Stimulated activated CD4-positive, alpha-beta T cell treated with anti-CD3 and anti-CD28 coated beads, Interleukin-1b, Interleukin-23, amount 100 ng/mL, for 4 hours (primary cell): Measurements from ENCODE around the gene TBX4.

Experiments
- DNase-seq, 2 donors: peaks; one replicate each; pipeline ENCODE4 v3.0.0-alpha.2; 2020; ENCODE audit warnings: low read depth in 2 of 2

The TBX4 gene

GRCh38 chr17:61454381-61455323 lies 2.4 kb downstream of the TBX4 start:
- no peak for DNase-seq

- no peak for DNase-seq
Observed at GRCh38 chr17:61455324-61456060, 3.3 kb downstream of the TBX4 start.

GRCh38 chr17:61456061-61456681 lies 3.9 kb downstream of the TBX4 start:
- DNase-seq = no peak

GRCh38 chr17:61456688-61457225 lies 4.5 kb downstream of the TBX4 start:
- no peak for DNase-seq

GRCh38 chr17:61457226-61457983 lies 5.2 kb downstream of the TBX4 start:
- DNase-seq = no peak

GRCh38 chr17:61458000-61458399 lies 5.8 kb downstream of the TBX4 start:
- DNase-seq = no peak

- no peak for DNase-seq
Observed at GRCh38 chr17:61458421-61459141, 6.4 kb downstream of the TBX4 start.

- DNase-seq = no peak
Observed at GRCh38 chr17:61459142-61459809, 7.1 kb downstream of the TBX4 start.

GRCh38 chr17:61459939-61460718 lies 7.9 kb downstream of the TBX4 start:
- no peak for DNase-seq

- no peak for DNase-seq
Observed at GRCh38 chr17:61460796-61461585, 8.8 kb downstream of the TBX4 start.

- DNase-seq = no peak
Observed at GRCh38 chr17:61461586-61461966, 9.4 kb downstream of the TBX4 start.

GRCh38 chr17:61461967-61462718 lies 9.9 kb downstream of the TBX4 start:
- no peak for DNase-seq

- DNase-seq = no peak
Observed at GRCh38 chr17:61462719-61463315, 10.6 kb downstream of the TBX4 start.

- no peak for DNase-seq
Observed at GRCh38 chr17:61463316-61464129, 11.3 kb downstream of the TBX4 start.

GRCh38 chr17:61464130-61464842 lies 12.1 kb downstream of the TBX4 start:
- no peak for DNase-seq

- DNase-seq = no peak
Observed at GRCh38 chr17:61464843-61465180, 12.6 kb downstream of the TBX4 start.
